Upper lobe of right lung (tissue), 1 donor: Measurements from ENCODE around the gene ZNF778. TPM values are rescaled to one million over a fixed set of nuclear protein-coding genes. Genes with fewer than 3 reads are reported as not detected.

Source experiments
- ATAC-seq: fragments of 200-7000 bp; cut with Tn5 transposase; one replicate; pipeline ENCODE4 v1.9.1; 2020; ENCODE audit warnings: mild to moderate bottlenecking, moderate library complexity
- DNase-seq: peaks from one replicate; pipeline ENCODE4 v3.0.0-alpha.2; 2020
- H3K27ac ChIP-seq: fragments of 200-600 bp; one replicate; pipeline ENCODE4 v1.8.0; 2022
- H3K27me3 ChIP-seq: fragments of 200-600 bp; one replicate; pipeline ENCODE4 v1.8.0; 2022; ENCODE audit warnings: mild to moderate bottlenecking
- H3K36me3 ChIP-seq: fragments of 200-600 bp; one replicate; pipeline ENCODE4 v1.8.0; 2022
- H3K4me1 ChIP-seq: fragments of 200-600 bp; one replicate; pipeline ENCODE4 v1.8.0; 2022
- H3K4me3 ChIP-seq: fragments of 200-600 bp; one replicate; pipeline ENCODE4 v1.8.0; 2022; ENCODE audit warnings: mild to moderate bottlenecking
- H3K9me3 ChIP-seq: fragments of 200-600 bp; one replicate; pipeline ENCODE4 v1.8.0; 2022
- intact Hi-C: fragments of 100-400 bp; cut with DNase I; formaldehyde crosslinking; loops from one replicate; pipeline ENCODE4 v1.11.0; 2022
- total RNA-seq: library from RNA; stranded (reverse); fragmentation: NEBNext Ultra II Directional; extraction: Animal tissue kit (Norgen Biotek cat#: 25700); gene quantifications from one replicate; pipeline ENCODE4 v1.2.1, GENCODE V29; 2021
- TF ChIP-seq, protein P1 (sequence below): fragments of 200-600 bp; IDR thresholded peaks from one replicate; pipeline ENCODE4 v1.8.0; 2022; ENCODE audit warnings: antibody characterized with exemption
- donor health status: DM: no; HTN: yes; CAD: no; lungs with severe emphysema.

The ZNF778 gene
- total RNA-seq, 1 donor from 2014 or later: 10.3 TPM

- ATAC-seq (no peak), DNase-seq (no peak)
- intact Hi-C loops: no loop called here
- TF ChIP-seq, protein P1, sequence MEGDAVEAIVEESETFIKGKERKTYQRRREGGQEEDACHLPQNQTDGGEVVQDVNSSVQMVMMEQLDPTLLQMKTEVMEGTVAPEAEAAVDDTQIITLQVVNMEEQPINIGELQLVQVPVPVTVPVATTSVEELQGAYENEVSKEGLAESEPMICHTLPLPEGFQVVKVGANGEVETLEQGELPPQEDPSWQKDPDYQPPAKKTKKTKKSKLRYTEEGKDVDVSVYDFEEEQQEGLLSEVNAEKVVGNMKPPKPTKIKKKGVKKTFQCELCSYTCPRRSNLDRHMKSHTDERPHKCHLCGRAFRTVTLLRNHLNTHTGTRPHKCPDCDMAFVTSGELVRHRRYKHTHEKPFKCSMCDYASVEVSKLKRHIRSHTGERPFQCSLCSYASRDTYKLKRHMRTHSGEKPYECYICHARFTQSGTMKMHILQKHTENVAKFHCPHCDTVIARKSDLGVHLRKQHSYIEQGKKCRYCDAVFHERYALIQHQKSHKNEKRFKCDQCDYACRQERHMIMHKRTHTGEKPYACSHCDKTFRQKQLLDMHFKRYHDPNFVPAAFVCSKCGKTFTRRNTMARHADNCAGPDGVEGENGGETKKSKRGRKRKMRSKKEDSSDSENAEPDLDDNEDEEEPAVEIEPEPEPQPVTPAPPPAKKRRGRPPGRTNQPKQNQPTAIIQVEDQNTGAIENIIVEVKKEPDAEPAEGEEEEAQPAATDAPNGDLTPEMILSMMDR: no peak
- Histone ChIP-seq H3K4me3 (no peak overlapping the region), H3K36me3 (no peaks in the 10 kb centered on the region), H3K27me3 (peaks cover 19% of the 10 kb centered on the region), H3K27ac (no peak overlapping the region), H3K9me3 (no peaks in the 10 kb centered on the region), H3K4me1 (no peaks in the 10 kb centered on the region)
Observed at GRCh38 chr16:89177501-89177900, 40.0 kb upstream of the ZNF778 start.

DNA sequence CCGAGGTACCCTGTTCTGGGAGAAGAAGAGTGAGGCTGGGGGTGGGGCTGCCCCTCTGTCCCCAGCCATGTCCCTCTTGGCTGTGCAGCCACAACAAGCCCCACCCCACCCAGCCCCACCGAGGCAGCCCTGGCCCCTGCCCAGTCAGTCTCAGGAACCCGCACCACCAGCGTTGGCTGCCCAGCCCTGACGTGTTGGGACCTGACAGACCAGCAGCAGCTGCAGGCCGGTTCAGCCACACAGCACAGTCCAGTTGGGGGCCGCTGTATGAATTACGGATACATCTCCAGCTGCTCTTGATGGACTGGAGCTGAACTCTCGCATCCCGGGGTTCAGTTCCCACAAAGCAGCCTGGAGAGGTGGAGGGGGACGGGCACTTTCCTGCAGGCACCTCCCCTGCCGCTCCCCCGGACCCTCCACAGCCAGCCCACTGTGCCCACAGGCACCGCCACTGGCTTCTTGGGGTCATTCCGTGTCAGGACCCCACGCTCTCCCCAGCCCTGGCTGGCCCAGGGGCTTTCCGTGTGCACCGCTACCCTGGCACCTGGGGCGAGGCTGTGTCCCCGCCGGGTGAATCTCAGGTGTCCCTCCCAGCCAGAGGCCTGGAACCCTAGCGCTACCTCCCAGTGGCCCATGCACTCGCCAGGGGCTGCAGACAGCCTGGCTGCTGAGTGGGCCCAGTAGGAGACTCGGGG lies 38.9 kb upstream of the ZNF778 start:
- DNase-seq (no peak), ATAC-seq (no peak)
- Histone ChIP-seq H3K27ac (no peak overlapping the region), H3K4me1 (no peaks in the 10 kb centered on the region), H3K9me3 (no peaks in the 10 kb centered on the region), H3K4me3 (no peak overlapping the region), H3K36me3 (no peaks in the 10 kb centered on the region), H3K27me3 (peaks cover 24% of the 10 kb centered on the region)
- TF ChIP-seq, protein P1: no peak
- intact Hi-C loops: no loop called here

DNA sequence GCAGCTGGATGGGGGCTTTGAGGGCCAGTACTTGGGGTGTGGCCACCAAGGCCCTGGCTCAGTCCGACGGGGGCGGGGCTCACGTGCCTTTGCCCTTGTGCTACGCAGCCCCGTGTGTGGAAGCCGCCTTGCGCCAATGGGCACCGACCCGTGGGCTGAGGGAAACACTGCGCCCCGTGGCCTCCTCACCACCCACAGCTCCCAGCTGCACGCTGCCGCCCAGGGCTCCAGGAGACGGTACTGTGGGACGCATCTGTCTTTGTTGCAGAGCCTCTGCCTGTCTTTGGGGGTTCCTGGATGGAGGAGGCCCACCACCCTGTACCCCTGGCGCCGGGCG lies 38.4 kb upstream of the ZNF778 start:
- no peaks in the 10 kb centered on the region for H3K36me3 ChIP-seq
- H3K4me1 ChIP-seq: no peaks in the 10 kb centered on the region
- H3K9me3 ChIP-seq: no peaks in the 10 kb centered on the region
- intact Hi-C loops: no loop called here
- H3K27me3 ChIP-seq: peaks cover 24% of the 10 kb centered on the region
- ATAC-seq (no peak), DNase-seq (no peak)
- TF ChIP-seq, protein P1: no peak
- no peak overlapping the region for H3K27ac ChIP-seq
- H3K4me3 ChIP-seq: no peak overlapping the region

DNA sequence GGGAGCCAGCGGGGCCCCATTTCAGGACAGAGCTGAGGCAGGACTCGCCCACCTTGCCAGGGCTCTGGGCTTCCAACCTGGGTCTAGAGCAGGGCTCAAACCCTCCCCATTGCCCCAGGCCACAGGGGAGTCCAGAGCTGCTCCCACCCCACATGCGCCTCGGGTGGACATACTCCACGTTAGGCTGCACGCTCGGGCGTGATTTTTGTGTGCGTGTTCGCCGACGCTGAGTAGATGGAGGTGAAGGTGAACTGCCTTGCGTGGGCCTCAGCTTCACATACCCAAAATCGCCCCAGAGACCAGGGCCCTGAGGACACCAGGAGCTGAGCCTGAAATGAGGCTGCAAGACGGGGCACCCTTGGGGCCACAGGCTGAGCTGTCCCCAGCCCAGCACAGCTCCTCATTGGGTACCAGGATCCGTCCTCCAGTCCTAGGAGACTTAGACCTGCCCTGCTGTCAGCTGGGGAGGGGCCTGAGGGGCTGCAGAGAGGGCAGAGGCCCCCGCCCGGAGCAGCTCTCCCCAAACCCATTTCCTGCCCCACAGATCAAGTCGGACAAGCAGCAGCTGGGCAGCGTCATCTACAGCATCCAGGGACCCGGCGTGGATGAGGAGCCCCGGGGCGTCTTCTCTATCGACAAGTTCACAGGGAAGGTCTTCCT lies 37.7 kb upstream of the ZNF778 start:
- no peaks in the 10 kb centered on the region for H3K4me1 ChIP-seq
- H3K27me3 ChIP-seq: peaks cover 24% of the 10 kb centered on the region
- no peak for DNase-seq
- ATAC-seq: no peak
- H3K4me3 ChIP-seq: no peak overlapping the region
- TF ChIP-seq, protein P1: no peak
- no peaks in the 10 kb centered on the region for H3K36me3 ChIP-seq
- no peaks in the 10 kb centered on the region for H3K9me3 ChIP-seq
- intact Hi-C loops: no loop called here
- no peak overlapping the region for H3K27ac ChIP-seq

DNA sequence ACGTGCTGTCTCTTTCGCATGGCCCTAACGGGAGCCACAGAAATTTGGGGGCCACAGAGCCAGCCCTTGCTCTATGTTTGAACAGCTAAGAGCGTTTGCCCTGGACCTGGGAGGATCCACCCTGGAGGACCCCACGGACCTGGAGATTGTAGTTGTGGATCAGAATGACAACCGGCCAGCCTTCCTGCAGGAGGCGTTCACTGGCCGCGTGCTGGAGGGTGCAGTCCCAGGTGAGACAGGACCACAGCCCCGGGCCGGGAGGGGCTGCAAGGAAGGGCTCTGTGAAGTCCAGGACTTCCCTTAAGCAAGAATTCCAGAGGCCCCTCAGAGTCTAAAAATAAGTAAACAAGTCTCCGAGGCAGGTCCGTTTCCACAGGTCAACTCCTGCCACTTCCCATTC lies 34.0 kb upstream of the ZNF778 start:
- H3K36me3 ChIP-seq: no peaks in the 10 kb centered on the region
- peaks cover 16% of the 10 kb centered on the region for H3K27me3 ChIP-seq
- H3K4me1 ChIP-seq: no peaks in the 10 kb centered on the region
- TF ChIP-seq, protein P1: no peak
- H3K9me3 ChIP-seq: no peaks in the 10 kb centered on the region
- no peak overlapping the region for H3K27ac ChIP-seq
- no peak for DNase-seq
- H3K4me3 ChIP-seq: no peak overlapping the region
- intact Hi-C loops: no loop called here
- ATAC-seq: no peak
